MM.1S (cell line): Measurements from ENCODE around the gene RUSC2.

Experiments used
- DNase-seq: peaks from one replicate; pipeline ENCODE4 v3.0.0-alpha.2; 2015
- H2AFZ ChIP-seq: fragments of 300-600 bp; sonication (generic); 2 replicates; pipeline ENCODE4 v1.6.0; 2016; ENCODE audit warnings: antibody characterized with exemption, low read length
- H3F3A ChIP-seq: fragments of 300-600 bp; sonication (generic); 2 replicates; pipeline ENCODE4 v1.6.1; 2016; ENCODE audit warnings: mild to moderate bottlenecking, antibody characterized with exemption, low read length, moderate library complexity, mixed read lengths; ENCODE audit not compliant: insufficient read depth
- H3K27ac ChIP-seq: fragments of 300-600 bp; sonication (generic); 2 replicates; pipeline ENCODE4 v1.5.1; 2016; ENCODE audit warnings: mild to moderate bottlenecking, low read length
- H3K27me3 ChIP-seq: fragments of 300-600 bp; sonication (generic); replicated peaks from 2 replicates; pipeline ENCODE4 v1.6.0; 2016; ENCODE audit warnings: low read length; ENCODE audit not compliant: insufficient read depth
- H3K36me3 ChIP-seq: fragments of 300-600 bp; sonication (generic); replicated peaks from 2 replicates; pipeline ENCODE4 v1.6.1; 2016; ENCODE audit warnings: mild to moderate bottlenecking, low read length, mixed read lengths; ENCODE audit not compliant: insufficient read depth
- H3K4me1 ChIP-seq: fragments of 300-600 bp; sonication (generic); 2 replicates; pipeline ENCODE4 v1.6.1; 2016; ENCODE audit warnings: low read length, mixed read lengths
- H3K4me2 ChIP-seq: fragments of 300-600 bp; sonication (generic); 2 replicates; pipeline ENCODE4 v1.6.0; 2016; ENCODE audit warnings: low read depth, low read length
- H3K4me3 ChIP-seq: fragments of 300-600 bp; sonication (generic); 2 replicates; pipeline ENCODE4 v1.5.1; 2016; ENCODE audit warnings: low read length, mixed read lengths
- H3K79me2 ChIP-seq: fragments of 300-600 bp; sonication (generic); 2 replicates; pipeline ENCODE4 v1.6.1; 2016; ENCODE audit warnings: mixed run types, low read length, mixed read lengths
- H3K9ac ChIP-seq: fragments of 300-600 bp; sonication (generic); 2 replicates; pipeline ENCODE4 v1.6.1; 2016; ENCODE audit warnings: low read length, mixed read lengths
- H3K9me2 ChIP-seq: fragments of 300-600 bp; sonication (generic); replicated peaks from 2 replicates; pipeline ENCODE4 v1.6.1; 2016; ENCODE audit warnings: mild to moderate bottlenecking, low read length, mixed read lengths; ENCODE audit not compliant: insufficient read depth
- H3K9me3 ChIP-seq: fragments of 300-600 bp; sonication (generic); replicated peaks from 2 replicates; pipeline ENCODE4 v1.6.1; 2016; ENCODE audit warnings: mild to moderate bottlenecking, low read length, mixed read lengths; ENCODE audit not compliant: insufficient read depth
- H4K20me1 ChIP-seq: fragments of 300-600 bp; sonication (generic); 2 replicates; pipeline ENCODE4 v1.6.1; 2016; ENCODE audit warnings: mild to moderate bottlenecking, low read length, moderate library complexity, mixed read lengths; ENCODE audit not compliant: insufficient read depth
- EZH2 ChIP-seq: fragments of 300-600 bp; sonication (generic); optimal IDR thresholded peaks from 2 replicates; pipeline ENCODE3; 2017; ENCODE audit warnings: low read depth, mild to moderate bottlenecking, antibody characterized with exemption, low read length, mixed read lengths
- EZH2phosphoT487 ChIP-seq: fragments of 300-600 bp; sonication (generic); IDR thresholded peaks from 2 replicates; pipeline ENCODE4 v1.6.1; 2018; ENCODE audit warnings: antibody characterized with exemption, low read length
- TF ChIP-seq, protein P1 (sequence below): fragments of 300-600 bp; sonication (generic); IDR thresholded peaks from 2 replicates; pipeline ENCODE4 v1.5.1; 2016; ENCODE audit warnings: antibody characterized with exemption, low read length, mixed read lengths

Gene RUSC2

DNA sequence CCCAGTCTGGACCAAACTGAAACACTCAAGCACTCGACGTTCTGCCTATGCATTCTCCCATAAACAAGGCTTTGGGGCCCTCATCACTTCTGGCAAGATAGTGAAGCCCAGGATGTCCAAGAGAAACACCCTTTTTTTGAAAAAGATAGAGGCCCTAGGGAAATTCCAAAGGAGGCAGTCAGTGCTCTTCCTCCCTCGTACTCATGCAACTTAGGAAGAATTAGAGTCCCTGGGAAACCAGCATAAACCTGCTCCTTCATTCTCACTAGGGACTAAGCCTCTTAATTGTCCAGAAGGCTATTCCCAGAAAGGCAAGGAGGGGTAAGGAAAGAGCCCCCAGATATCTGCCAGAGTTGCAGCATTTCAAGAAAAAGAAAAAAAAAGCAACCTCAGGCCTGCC lies 7.8 kb upstream of the RUSC2 start:
- Histone ChIP-seq H3K9me3 (no peaks in the 10 kb centered on the region), H2AFZ (no peak overlapping the region), H3K4me2 (no peak overlapping the region), H3K4me3 (no peak overlapping the region), H3K27ac (no peak overlapping the region), H3K9ac (no peak overlapping the region), H3K36me3 (no peaks in the 10 kb centered on the region), H3K79me2 (no peaks in the 10 kb centered on the region), H3K27me3 (no peaks in the 10 kb centered on the region), H3K9me2 (no peaks in the 10 kb centered on the region), H4K20me1 (no peaks in the 10 kb centered on the region), H3F3A (no peaks in the 10 kb centered on the region), H3K4me1 (peaks cover under 1% of the 10 kb centered on the region; the same call in 1 of the 2 replicates)
- no peak for DNase-seq
- no peak for TF ChIP-seq EZH2
- no peak for TF ChIP-seq EZH2phosphoT487
- TF ChIP-seq, protein P1, sequence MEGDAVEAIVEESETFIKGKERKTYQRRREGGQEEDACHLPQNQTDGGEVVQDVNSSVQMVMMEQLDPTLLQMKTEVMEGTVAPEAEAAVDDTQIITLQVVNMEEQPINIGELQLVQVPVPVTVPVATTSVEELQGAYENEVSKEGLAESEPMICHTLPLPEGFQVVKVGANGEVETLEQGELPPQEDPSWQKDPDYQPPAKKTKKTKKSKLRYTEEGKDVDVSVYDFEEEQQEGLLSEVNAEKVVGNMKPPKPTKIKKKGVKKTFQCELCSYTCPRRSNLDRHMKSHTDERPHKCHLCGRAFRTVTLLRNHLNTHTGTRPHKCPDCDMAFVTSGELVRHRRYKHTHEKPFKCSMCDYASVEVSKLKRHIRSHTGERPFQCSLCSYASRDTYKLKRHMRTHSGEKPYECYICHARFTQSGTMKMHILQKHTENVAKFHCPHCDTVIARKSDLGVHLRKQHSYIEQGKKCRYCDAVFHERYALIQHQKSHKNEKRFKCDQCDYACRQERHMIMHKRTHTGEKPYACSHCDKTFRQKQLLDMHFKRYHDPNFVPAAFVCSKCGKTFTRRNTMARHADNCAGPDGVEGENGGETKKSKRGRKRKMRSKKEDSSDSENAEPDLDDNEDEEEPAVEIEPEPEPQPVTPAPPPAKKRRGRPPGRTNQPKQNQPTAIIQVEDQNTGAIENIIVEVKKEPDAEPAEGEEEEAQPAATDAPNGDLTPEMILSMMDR = no peak

DNA sequence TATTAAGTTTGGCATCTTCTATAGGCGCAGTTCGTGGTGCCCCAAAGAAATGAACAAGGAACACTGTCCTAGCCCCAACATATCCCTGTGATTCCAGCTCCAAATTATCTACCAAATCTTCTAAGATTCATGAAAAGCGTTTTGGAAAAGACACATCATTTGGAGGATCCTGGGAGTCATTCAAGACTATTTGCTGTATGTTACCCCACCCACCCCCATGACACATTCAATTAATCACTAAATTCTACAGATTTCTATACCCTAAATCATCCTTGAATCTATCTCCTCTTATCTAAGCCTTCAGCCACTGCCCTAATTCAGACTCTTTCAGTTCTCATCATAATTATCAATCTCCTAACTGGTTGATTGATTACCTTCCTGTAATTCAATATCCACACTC lies 5.5 kb upstream of the RUSC2 start:
- no peak overlapping the region for H3K4me2 ChIP-seq
- H3K9ac ChIP-seq = no peak overlapping the region
- H3K36me3 ChIP-seq = no peaks in the 10 kb centered on the region
- H3K4me3 ChIP-seq = no peak overlapping the region
- no peak overlapping the region for H2AFZ ChIP-seq
- H3K27me3 ChIP-seq = no peaks in the 10 kb centered on the region
- no peak overlapping the region for H3K27ac ChIP-seq
- no peaks in the 10 kb centered on the region for H3F3A ChIP-seq
- no peak for DNase-seq
- no peaks in the 10 kb centered on the region for H3K79me2 ChIP-seq
- TF ChIP-seq EZH2phosphoT487 (no peak), EZH2 (no peak)
- TF ChIP-seq, protein P1 = no peak
- no peaks in the 10 kb centered on the region for H4K20me1 ChIP-seq
- H3K9me3 ChIP-seq = no peaks in the 10 kb centered on the region
- H3K4me1 ChIP-seq = no peaks in the 10 kb centered on the region; the same call in 1 of the 2 replicates
- H3K9me2 ChIP-seq = no peaks in the 10 kb centered on the region

DNA sequence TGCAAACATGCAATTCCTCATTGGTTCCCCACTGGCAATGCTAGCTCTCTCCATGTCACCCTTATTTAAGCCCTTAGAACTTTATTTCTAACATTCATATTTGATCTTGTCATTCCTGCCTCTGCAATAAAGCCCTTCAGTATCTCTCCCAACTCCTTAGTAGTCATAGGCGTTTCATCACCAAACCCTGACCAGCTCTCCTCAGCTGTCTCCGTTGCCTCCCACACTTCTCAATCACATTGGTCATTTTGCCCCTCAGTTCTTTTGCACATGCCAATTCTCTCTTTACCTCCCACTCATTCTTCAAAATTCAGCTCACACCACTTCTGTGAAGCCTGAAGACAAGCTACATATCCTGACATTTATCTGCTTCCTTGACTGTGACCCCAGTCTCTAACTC lies 2.8 kb upstream of the RUSC2 start:
- no peaks in the 10 kb centered on the region for H3K9me2 ChIP-seq
- H3K4me2 ChIP-seq = no peak overlapping the region
- peaks cover 9% of the 10 kb centered on the region; the same call in 1 of the 2 replicates for H3F3A ChIP-seq
- no peak overlapping the region for H2AFZ ChIP-seq
- TF ChIP-seq, protein P1 = no peak
- no peak for TF ChIP-seq EZH2
- TF ChIP-seq EZH2phosphoT487 = no peak
- H3K36me3 ChIP-seq = no peaks in the 10 kb centered on the region
- no peaks in the 10 kb centered on the region for H4K20me1 ChIP-seq
- no peak for DNase-seq
- H3K9me3 ChIP-seq = no peaks in the 10 kb centered on the region
- H3K4me3 ChIP-seq = no peak overlapping the region
- H3K4me1 ChIP-seq = no peaks in the 10 kb centered on the region; the same call in 1 of the 2 replicates
- H3K9ac ChIP-seq = no peak overlapping the region
- no peak overlapping the region for H3K27ac ChIP-seq
- H3K79me2 ChIP-seq = no peaks in the 10 kb centered on the region; the same call in 1 of the 2 replicates
- H3K27me3 ChIP-seq = no peaks in the 10 kb centered on the region
